ENCODE data around the gene ACP4.
"Not testable (repeated sequence)": the region's sequence is repeated elsewhere in the genome, so short reads cannot be mapped to it uniquely, and the experiment has no call there.

The ACP4 gene

DNA sequence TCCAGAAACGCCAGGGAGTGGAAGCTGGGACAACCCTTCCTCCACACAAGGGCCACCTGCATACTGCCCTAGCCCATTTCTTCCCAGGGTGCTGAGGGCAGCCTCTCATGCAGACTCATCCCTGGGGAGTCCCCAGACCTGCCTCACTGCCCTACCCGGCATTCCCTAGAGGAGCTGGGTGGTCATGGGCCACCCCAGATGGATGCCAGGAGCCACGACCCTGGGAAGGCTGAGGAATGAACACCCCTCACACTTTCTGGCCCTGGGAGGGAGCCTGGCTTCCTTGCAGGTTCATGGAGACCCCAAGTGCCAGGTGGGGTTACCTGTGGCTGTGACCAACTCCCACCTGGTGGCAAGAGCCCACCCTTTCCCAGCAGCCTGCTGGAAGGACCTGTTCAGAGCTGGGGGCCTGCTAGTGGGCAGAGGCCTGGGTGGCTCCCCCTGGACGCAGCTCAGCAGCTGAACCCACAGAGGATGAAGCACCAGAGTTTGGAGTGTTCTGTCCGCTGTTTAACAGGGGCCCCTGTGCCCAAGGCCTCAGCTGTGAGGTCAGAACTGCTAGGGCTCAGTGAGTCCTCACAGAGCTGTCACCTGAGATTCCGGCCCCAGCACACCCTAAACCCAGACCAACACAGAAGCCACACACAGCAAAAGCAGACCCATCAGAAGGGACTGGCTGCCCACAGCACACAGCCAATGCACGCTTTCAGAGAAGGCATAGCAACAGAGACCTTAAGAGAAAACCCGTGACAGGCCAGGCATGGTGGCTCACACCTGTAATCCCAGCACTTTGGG, 6.6 kb downstream of the ACP4 start:
- H3K4me3 ChIP-seq (ENCODE audit: low read depth, low read length): no peak overlapping the region

DNA sequence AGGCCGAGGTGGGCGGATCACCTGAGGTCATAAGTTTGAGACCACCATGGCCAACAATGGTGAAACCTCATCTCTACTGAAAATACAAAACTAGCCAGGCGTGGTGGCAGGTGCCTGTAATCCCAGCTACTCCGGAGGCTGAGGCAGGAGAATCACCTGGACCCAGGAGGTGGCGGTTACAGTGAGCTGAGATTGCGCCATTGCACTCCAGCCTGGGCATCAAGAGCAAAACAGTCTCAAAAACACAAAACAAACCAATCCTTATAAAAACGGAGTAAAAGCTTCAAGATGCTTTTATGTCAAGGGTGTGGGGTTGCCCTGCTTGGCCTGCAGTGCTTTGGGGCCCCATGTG, 7.2 kb downstream of the ACP4 start:
- no peak overlapping the region for H3K4me3 ChIP-seq (ENCODE audit: low read depth, low read length)

DNA sequence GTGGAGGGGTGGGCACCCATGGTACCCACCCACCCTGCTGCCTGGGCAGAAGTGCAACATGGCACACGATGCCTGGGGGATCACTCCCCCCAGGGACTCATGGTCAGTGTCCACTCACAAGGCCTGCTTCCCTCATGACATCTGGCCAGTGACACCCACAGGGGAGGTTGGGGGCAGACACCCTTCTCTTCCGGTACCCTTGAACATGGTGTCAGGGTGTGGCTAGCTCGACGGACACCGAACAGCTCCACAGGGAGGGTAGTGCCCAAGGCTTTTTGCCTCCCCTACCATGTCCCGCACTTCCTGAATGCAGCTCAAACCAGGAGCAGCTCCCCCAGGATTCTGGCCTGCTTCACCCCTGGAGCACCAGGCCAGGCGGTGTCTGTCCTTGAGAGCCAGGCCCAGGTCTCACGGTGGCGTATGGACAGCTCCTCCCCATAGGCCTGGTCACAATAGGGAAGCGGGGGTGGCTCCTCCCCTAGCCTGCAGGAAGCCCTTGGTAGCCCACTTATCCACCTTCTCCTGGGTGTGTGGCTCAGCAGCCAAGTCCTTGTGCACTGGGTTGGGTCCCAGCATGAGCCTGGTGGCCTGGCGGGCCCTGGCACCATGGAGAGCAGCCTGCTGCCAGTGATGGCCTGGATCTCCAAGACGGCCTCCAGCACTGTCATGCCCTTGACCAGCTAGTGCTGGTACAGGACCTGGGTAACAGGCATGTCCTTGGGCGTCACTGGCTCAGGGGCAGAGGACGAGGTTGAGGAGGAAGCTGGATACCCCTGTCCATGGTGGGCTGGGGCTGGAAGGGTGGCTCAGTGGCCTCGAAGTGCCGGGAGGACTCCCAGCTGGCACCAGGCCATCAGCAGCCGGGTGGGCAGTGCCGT, 7.8 kb downstream of the ACP4 start:
- H3K4me3 ChIP-seq (ENCODE audit: low read depth, low read length): no peak overlapping the region

GRCh38 chr19:50798659-50799546, 8.7 kb downstream of the ACP4 start:
- no peak overlapping the region for H3K4me3 ChIP-seq (ENCODE audit: low read depth, low read length)

GRCh38 chr19:50799547-50799851, 9.3 kb downstream of the ACP4 start:
- H3K4me3 ChIP-seq (ENCODE audit: low read depth, low read length): no peak overlapping the region

GRCh38 chr19:50801107-50801506, 10.9 kb downstream of the ACP4 start:
- H3K4me3 ChIP-seq (ENCODE audit: low read depth, low read length): no peak overlapping the region

DNA sequence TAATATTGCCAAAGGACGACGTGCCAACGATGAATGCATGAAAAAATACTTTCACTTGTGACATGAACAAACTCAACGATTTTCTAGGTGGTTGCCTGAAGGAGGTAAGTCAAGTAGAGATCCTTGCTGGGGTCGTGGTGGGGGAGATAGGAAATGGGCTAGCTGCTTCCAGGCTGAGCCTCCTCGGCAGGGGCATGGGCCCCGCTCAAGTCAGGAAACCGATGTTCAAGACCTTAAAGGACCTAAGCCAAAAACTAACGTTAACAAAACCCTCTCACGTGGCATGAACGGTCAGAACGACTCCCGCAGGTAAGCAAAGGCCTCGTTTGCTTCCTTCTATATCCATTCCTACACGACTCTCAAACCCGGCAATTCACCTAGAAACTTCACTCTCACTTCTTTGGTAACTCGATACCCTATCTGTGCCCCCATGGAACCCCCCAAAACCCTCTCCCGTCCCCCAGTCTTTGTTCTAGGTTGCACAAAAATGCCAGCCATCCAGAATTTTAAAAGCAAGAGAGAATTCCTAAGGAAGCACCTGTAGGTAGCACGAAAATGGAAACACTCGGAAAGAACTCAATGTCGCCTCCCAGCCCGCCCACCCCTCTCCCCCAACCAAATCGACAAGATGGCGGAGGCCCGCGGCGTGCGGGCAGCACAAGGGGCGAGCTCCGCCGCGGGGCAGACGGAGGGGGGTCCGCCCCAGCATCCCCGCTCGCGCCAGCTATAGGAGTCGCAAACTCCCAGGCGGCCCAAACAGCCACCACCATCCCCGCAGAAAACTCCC, 13.6 kb downstream of the ACP4 start:
- peak overlapping the region; percentile 99 for H3K4me3 ChIP-seq (ENCODE audit: low read depth, low read length)

DNA sequence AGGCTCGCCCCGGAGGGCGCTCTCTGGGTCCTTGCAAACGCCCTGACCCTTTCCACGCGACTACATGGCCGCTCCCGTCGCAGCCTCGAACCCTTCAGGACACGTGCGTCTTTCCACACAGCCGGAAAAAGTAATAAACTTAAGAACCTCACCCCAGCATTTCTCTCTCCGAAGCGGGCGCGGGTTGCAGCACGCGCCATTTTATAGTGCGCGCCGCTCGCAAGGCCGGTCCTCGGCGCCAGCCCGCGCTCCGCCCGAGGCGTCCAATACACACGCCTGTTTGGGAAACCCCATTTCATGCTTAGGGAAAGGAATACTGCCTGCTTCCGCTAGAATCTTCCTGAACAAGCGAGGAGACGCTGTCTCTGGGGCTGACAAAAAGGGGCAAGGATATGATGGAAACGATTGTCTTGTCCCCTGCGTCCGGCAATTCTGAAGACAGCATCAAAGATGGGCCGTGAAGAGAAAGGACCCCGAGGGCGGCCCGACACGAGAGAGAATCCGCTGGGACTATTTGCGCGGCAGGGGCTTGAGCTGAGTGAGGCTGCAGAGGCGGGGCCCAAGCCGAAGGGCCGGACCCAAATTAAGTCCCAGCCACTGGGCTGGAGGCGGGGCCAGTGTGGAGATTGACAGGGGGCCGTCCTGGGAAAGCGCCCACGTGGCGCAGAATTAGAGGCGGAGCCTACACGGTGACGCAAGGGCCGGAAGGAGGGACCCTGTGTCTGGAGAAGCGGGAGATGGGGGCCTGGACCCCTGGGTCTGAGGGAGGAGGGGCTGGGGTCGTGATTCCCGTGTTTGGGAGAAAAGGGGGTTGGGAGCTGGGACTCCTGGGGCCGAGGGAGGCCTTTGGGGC, 14.4 kb downstream of the ACP4 start:
- peak overlapping the region; percentile 99 for H3K4me3 ChIP-seq (ENCODE audit: low read depth, low read length)

DNA sequence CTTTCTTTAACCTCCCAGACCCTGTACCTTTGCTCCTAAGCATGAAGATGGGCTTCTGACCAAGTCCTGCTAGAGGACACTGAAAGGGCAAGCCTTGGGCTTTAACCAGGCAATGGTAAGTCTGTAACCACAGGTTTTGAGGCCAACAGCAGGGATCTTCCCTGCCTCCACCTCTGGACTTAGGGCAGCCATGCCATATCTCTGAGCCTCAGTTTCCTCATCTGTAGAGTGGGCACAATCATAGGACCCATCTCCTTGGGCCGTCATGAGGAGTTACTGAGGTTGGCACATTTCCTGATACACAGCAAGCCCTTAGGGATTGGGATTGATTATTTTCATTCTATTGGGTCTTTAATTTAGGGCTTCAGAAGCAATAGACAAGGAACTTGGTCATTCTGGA, 18.6 kb downstream of the ACP4 start:
- H3K4me3 ChIP-seq (ENCODE audit: low read depth, low read length): no peak overlapping the region

GRCh38 chr19:50811622-50812238, 21.5 kb downstream of the ACP4 start:
- not testable (repeated sequence) for H3K4me3 ChIP-seq (ENCODE audit: low read depth, low read length)

GRCh38 chr19:50812474-50812873, 22.3 kb downstream of the ACP4 start:
- no peak overlapping the region for H3K4me3 ChIP-seq (ENCODE audit: low read depth, low read length)

GRCh38 chr19:50814883-50815282, 24.7 kb downstream of the ACP4 start:
- H3K4me3 ChIP-seq (ENCODE audit: low read depth, low read length): no peak overlapping the region

DNA sequence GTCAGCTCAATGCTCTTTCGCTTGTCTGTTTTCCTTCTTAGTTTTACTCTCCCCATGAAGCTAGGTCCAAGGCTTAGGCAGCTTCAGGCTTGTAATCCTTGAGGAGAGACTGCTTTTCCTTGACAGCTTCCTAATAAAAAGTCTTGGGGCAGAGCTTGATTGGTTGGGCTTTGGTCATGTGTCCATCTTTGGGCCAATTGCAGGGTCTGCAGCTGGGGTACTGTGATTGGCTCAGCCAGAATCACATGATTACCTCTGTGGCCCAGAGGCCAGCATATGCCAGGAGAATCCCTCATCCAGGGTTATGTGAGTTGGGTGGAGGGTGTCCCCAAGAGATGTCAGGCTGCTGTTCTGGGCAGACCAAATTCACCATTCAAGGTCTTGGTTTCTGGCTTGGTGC, 25.2 kb downstream of the ACP4 start:
- no peak overlapping the region for H3K4me3 ChIP-seq (ENCODE audit: low read depth, low read length)

DNA sequence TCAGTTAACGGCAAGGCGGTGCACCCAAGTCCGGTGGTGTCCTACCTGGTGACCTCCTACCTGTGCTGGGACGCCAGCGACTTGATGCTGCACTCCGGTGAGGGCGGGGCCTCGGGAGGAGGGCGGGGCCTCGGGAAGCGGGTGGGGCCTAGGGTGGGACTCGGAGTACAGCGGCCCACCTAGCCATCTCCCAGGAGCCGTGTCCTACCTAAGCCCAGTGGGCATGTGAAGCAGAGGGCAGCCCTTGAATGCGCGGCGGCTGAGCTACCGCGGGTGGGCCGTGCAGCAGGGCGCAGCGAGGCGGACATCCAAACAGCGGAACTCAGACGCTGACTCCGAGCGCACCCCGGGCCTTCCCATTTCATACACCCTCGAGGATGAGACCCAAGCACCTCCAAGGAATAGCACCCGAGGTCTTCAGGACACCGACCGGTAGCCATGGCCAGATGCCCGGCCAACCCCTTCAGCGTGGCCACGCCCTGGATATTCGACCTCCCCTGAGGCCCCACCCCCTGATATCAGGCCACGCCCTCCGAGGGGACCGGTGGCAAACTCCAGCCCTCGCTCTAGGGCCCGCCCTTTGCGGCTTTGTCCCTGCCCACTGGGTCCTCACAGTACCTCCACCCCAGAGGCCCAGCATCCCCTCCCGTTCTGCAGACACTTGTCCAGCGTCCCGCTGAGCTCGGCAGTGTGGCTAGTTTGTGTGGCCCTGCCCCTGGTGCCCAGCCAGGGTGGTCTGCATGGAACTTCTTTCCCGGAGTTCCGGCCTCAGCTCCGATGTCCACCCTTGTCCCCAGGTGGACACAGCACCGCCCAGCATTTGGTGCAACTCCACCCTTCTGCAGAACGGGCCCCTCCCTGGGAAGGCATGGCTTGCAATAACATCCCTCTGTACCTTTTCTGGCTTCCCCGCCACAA, 28.0 kb downstream of the ACP4 start:
- H3K4me3 ChIP-seq (ENCODE audit: low read depth, low read length): peak overlapping the region; percentile 72

DNA sequence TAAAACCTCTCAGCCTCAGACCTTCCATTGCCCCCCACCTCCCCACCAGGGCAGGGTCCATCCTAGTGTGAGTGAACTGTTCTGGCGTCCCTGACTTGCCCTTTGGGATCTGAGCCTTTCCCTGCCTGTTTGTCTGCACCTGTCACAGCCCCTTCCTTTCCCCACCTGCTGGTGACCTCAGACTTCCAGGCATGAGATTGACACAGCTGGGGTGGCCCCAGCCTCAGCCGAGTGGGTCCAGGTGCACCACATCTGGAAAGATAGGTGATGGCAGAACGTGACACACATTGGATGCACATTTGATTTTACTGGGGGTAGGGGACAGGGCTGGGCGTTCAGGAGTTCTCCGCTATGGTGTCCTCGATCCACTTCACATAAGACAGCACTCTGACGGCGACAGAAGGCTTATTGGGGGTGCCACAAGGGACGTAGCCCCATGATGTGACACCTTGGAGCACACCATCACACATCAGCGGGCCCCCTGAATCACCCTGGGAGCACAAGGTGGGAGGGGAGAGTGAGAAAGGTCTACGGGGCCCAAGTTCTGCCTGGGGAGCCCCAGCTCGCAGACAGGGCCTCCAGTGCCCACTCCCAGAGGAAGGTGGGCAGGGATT, 28.8 kb downstream of the ACP4 start:
- H3K4me3 ChIP-seq (ENCODE audit: low read depth, low read length): no peak overlapping the region

DNA sequence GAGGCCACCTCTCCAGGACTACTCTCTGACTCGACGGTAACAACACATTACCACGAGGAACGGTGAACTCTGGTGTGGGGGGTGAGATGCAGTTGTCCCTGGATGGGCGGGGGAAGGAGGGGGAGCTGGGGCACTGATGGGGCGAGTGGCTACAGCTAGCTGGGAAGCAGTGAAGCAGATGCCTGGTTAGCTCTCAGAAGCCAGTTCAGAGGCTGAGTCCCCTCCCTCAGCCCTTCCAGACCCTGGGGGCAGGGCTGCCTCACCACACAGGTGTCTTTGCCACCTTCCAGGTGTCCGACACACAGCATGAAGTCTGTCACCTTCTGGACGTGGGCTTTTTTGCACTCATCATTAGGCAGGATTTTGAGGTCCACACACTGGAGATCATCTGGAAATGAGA, 29.4 kb downstream of the ACP4 start:
- H3K4me3 ChIP-seq (ENCODE audit: low read depth, low read length): no peak overlapping the region

- no peak overlapping the region for H3K4me3 ChIP-seq (ENCODE audit: low read depth, low read length)
These were observed 29.9 kb downstream of the ACP4 start for GRCh38 chr19:50820086-50820485.

All from iPS-11a (cell line).